ENCODE results near the gene ATRIP.

DNA sequence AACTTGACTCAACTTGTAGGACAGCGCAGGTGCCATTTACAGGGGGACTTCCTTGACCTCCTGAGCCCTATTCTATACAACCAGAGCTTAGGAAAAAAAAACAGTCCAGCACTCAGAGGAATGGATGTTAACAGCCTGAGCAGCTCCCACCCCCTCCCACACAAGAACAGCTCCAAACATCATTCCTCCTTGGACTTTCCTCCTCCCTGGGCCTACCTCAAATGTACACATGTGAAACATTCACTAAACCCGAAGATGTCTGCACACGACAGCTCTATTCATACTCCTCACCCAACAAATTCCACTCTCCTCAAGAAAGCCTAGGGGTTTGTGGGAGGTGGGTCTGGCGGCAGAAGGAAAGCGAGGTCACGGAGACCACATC lies 503 bp upstream of the ATRIP start:
- TF ChIP-seq CTCF (IDR thresholded peaks at IDR 0.05) (no peak), ZFX (IDR thresholded peaks at IDR 0.05; ENCODE audit: borderline replicate concordance) (no peak)

Data from 22Rv1 (cell line).